Mesothelial cell of epicardium (in vitro differentiated cells): ENCODE data around the gene TMEM254. TPM values are rescaled to one million over a fixed set of nuclear protein-coding genes. Genes with fewer than 3 reads are reported as not detected.
"Not testable (repeated sequence)": the region's sequence is repeated elsewhere in the genome, so short reads cannot be mapped to it uniquely, and the experiment has no call there.

ENCODE experiments used
- DNase-seq, 2 experiments: peaks; one replicate each; pipeline ENCODE4 v3.0.0; 2021; ENCODE audit warnings: low spot score in 2 of 2; ENCODE audit not compliant: unreplicated experiment in 2 of 2
- H3K27ac Mint-ChIP-seq: 2 replicates; pipeline ENCODE4 v1.8.0; 2021; ENCODE audit warnings: mixed read lengths
- H3K27me3 Mint-ChIP-seq: 2 replicates; pipeline ENCODE4 v1.8.0; 2021; ENCODE audit warnings: low read depth, mixed read lengths
- H3K36me3 Mint-ChIP-seq: 2 replicates; pipeline ENCODE4 v1.8.0; 2021; ENCODE audit warnings: mixed read lengths
- H3K4me1 Mint-ChIP-seq: 2 replicates; pipeline ENCODE4 v1.8.0; 2021; ENCODE audit warnings: mixed read lengths
- H3K4me3 Mint-ChIP-seq: 2 replicates; pipeline ENCODE4 v1.8.0; 2021; ENCODE audit warnings: mild to moderate bottlenecking, moderate library complexity, mixed read lengths
- H3K9me3 Mint-ChIP-seq: 2 replicates; pipeline ENCODE4 v1.8.0; 2021; ENCODE audit warnings: mixed read lengths
- CTCF ChIP-seq: fragments of 200-600 bp; sonication (generic); IDR thresholded peaks from one replicate; pipeline ENCODE4 v1.5.0; 2021; ENCODE audit warnings: antibody characterized with exemption; ENCODE audit not compliant: unreplicated experiment
- total RNA-seq: library from RNA; stranded (reverse); gene quantifications from 3 replicates; pipeline ENCODE4 v1.2.1, GENCODE V29; 2021

TMEM254 gene
- total RNA-seq, 1 donor from 2014 or later: 26.1 TPM

- H3K4me3 Mint-ChIP-seq: no peak overlapping the region
- TF ChIP-seq CTCF: no peak
- no peak overlapping the region for H3K27ac Mint-ChIP-seq
- H3K4me1 Mint-ChIP-seq: no peaks in the 10 kb centered on the region
- no peaks in the 10 kb centered on the region for H3K9me3 Mint-ChIP-seq
- H3K36me3 Mint-ChIP-seq: no peaks in the 10 kb centered on the region
- DNase-seq: no peak
- H3K27me3 Mint-ChIP-seq: no peaks in the 10 kb centered on the region
Measured at GRCh38 chr10:80041162-80041561, 37.3 kb upstream of the TMEM254 start.

GRCh38 chr10:80044935-80045334 lies 33.5 kb upstream of the TMEM254 start:
- not testable (repeated sequence) for H3K27me3 Mint-ChIP-seq, H3K4me1 Mint-ChIP-seq, H3K4me3 Mint-ChIP-seq, H3K36me3 Mint-ChIP-seq, H3K9me3 Mint-ChIP-seq, H3K27ac Mint-ChIP-seq, DNase-seq

- H3K27ac Mint-ChIP-seq: no peak overlapping the region
- H3K9me3 Mint-ChIP-seq: no peaks in the 10 kb centered on the region
- H3K27me3 Mint-ChIP-seq: no peaks in the 10 kb centered on the region
- H3K4me3 Mint-ChIP-seq: no peak overlapping the region
- peak; percentile 65 to 85 for DNase-seq
- no peaks in the 10 kb centered on the region for H3K4me1 Mint-ChIP-seq
- H3K36me3 Mint-ChIP-seq: no peaks in the 10 kb centered on the region
- TF ChIP-seq CTCF: peak; percentile 75
Measured at GRCh38 chr10:80046629-80047441, 31.6 kb upstream of the TMEM254 start.

GRCh38 chr10:80050752-80051151 lies 27.7 kb upstream of the TMEM254 start:
- Mint-ChIP-seq H3K27ac (no peak overlapping the region), H3K27me3 (no peaks in the 10 kb centered on the region), H3K4me3 (no peak overlapping the region), H3K4me1 (no peaks in the 10 kb centered on the region), H3K9me3 (no peaks in the 10 kb centered on the region), H3K36me3 (no peaks in the 10 kb centered on the region)
- DNase-seq: no peak
- no peak for TF ChIP-seq CTCF

- no peak for TF ChIP-seq CTCF
- Mint-ChIP-seq H3K36me3 (no peaks in the 10 kb centered on the region), H3K27me3 (no peaks in the 10 kb centered on the region), H3K4me3 (no peak overlapping the region), H3K4me1 (no peaks in the 10 kb centered on the region), H3K27ac (no peak overlapping the region), H3K9me3 (no peaks in the 10 kb centered on the region)
- no peak for DNase-seq
Measured at GRCh38 chr10:80051993-80052392, 26.5 kb upstream of the TMEM254 start.

- no peak for DNase-seq
- Mint-ChIP-seq H3K9me3 (no peaks in the 10 kb centered on the region), H3K27ac (no peak overlapping the region), H3K36me3 (no peaks in the 10 kb centered on the region), H3K4me1 (no peaks in the 10 kb centered on the region), H3K27me3 (no peaks in the 10 kb centered on the region), H3K4me3 (no peak overlapping the region)
- no peak for TF ChIP-seq CTCF
Measured at GRCh38 chr10:80055760-80056159, 22.7 kb upstream of the TMEM254 start.
